Activated CD4-positive, alpha-beta T cell treated with anti-CD3 and anti-CD28 coated beads, Interleukin-2, Interleukin-6, amounts not matched to agents 100 ng/mL and 50 ng/mL, durations not matched to agents 16 hours and 8 hours (primary cell): Measurements from ENCODE around the gene PLPPR3.

Source experiments
- DNase-seq: peaks from one replicate; pipeline ENCODE4 v3.0.0-alpha.2; 2020

Gene PLPPR3

GRCh38 chr19:765179-765738, 56.5 kb downstream of the PLPPR3 start:
- no peak for DNase-seq

- no peak for DNase-seq
Measured at GRCh38 chr19:764301-764700, 57.5 kb downstream of the PLPPR3 start.

- no peak for DNase-seq
Measured at GRCh38 chr19:763869-764268, 57.9 kb downstream of the PLPPR3 start.

- DNase-seq = no peak
Measured at GRCh38 chr19:763181-763580, 58.6 kb downstream of the PLPPR3 start.
